ENCODE measurements around the gene CLUH. TPM values are rescaled to one million over a fixed set of nuclear protein-coding genes. Genes with fewer than 3 reads are reported as not detected.
A peak's percentile ranks its signal among the peaks of the same experiment; 100 is the strongest.

The CLUH gene
- total and polyA plus RNA-seq, 2 donors (not counting 3 experiments of a cell fraction or from before 2014, with no cell fraction given): 33.8 to 80.7 TPM

GRCh38 chr17:2694381-2695242 lies 17.0 kb downstream of the CLUH start:
- no peaks in the 10 kb centered on the region for H3K4me1 ChIP-seq (ENCODE audit: control insufficient read depth, extremely low read depth, insufficient read depth, low read length)

More at GRCh38 chr17:2694381-2695242, 17.0 kb downstream of the CLUH start:
- H3K27ac ChIP-seq (ENCODE audit: insufficient read depth, low read depth, low read length): no peak overlapping the region
- no peaks in the 10 kb centered on the region for H3K79me2 ChIP-seq (ENCODE audit: control insufficient read depth, insufficient read depth, low read length)
- no peaks in the 10 kb centered on the region for H4K20me1 ChIP-seq (replicated peaks; ENCODE audit: control insufficient read depth, extremely low read depth, insufficient read depth, low read length)
- POLR2A ChIA-PET: no interaction called here
- dilution Hi-C loops (cut with MboI; ENCODE audit: extremely low pct_ligation_motif_present, low sequenced_read_pairs): no loop called here
- no peaks in the 10 kb centered on the region for H3K9me1 ChIP-seq (replicated peaks; ENCODE audit: control insufficient read depth, extremely low read depth, insufficient read depth, low read length)
- DNase-seq (ENCODE audit: low read depth, low spot score) (no peak), FAIRE-seq (no peak)
- no peak overlapping the region for H3K4me3 ChIP-seq (replicated peaks in 1 of 3; ENCODE audit: insufficient read depth in 1 of 3, low read depth in 1 of 3, low read length in 3 of 3)
- TSS peak; percentile 6 for BruUV-seq (replicated peaks)
- H3K4me2 ChIP-seq (ENCODE audit: insufficient read depth, low read length): no peak overlapping the region
- H3K9me3 ChIP-seq (replicated peaks; ENCODE audit: control insufficient read depth, insufficient read depth, low read length): no peaks in the 10 kb centered on the region
- CTCF ChIA-PET: interaction anchor here (0.6 kb wide), 1 partner anchor 10 kb away, joined by 3 read pairs; no protein-coding TSS in a partner anchor
- H2AFZ ChIP-seq (ENCODE audit: low read depth, low read length): no peak overlapping the region
- peaks cover 3 to 17% of the 10 kb centered on the region in 2 experiments for H3K36me3 ChIP-seq (ENCODE audit: control insufficient read depth in 2 of 2, extremely low read depth in 1 of 2, insufficient read depth in 2 of 2, low read length in 2 of 2)
- no peak overlapping the region for H3K9ac ChIP-seq (replicated peaks; ENCODE audit: extremely low read depth, insufficient read depth, low read length)
- intact Hi-C loops (cut with micrococcal nuclease): no loop called here
- no peak for TF ChIP-seq JUN (IDR thresholded peaks at IDR 0.05; ENCODE audit: borderline replicate concordance, insufficient read depth, insufficient read length, low read depth)
- TF ChIP-seq CTCF (IDR thresholded peaks at IDR 0.05; ENCODE audit: extremely low read depth in 1 of 2, insufficient read depth in 1 of 2, low read depth in 1 of 2, low read length in 2 of 2): no peak
- TF ChIP-seq, protein P1, sequence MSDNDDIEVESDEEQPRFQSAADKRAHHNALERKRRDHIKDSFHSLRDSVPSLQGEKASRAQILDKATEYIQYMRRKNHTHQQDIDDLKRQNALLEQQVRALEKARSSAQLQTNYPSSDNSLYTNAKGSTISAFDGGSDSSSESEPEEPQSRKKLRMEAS (IDR thresholded peaks at IDR 0.05; ENCODE audit: insufficient read depth, insufficient read length): no peak
- no peak for TF ChIP-seq FOS (IDR thresholded peaks at IDR 0.05; ENCODE audit: borderline replicate concordance, insufficient read depth, low read length)
- no peaks in the 10 kb centered on the region for H3K27me3 ChIP-seq (ENCODE audit: control insufficient read depth in 2 of 2, insufficient read depth in 2 of 2, low read length in 2 of 2)
